HL-60/S4 treated with retinoic acid at 250 ng/mL for 4 days and 3 days (cell line): ENCODE data around the gene PDSS1.

Source experiments
- in situ Hi-C: fragments of 300-500 bp; cut with MboI; formaldehyde crosslinking; loops from 2 replicates; pipeline ENCODE4 v1.7.0; 2022; ENCODE audit warnings: low sequenced_read_pairs

PDSS1 gene

DNA sequence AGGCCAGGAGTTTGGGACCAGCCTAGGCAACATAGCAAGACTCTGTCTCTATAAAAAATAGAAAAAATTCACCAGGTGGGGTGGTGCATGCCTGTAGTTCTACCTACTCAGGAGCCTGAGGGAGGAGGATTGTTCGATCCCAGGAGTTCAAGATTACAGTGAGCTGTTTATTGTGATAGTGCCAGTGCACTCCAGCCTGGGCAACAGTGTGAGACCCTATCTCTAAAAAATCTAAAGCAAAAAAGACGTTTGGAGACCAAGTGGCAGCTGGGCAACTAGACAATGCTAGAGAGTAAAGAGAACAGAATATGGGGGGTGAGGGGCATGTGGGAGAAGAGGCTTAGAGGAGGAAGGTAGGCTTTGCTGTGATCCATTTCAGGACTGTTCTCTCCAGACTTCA, 1.4 kb downstream of the PDSS1 start:
- in situ Hi-C loops: no loop called here

DNA sequence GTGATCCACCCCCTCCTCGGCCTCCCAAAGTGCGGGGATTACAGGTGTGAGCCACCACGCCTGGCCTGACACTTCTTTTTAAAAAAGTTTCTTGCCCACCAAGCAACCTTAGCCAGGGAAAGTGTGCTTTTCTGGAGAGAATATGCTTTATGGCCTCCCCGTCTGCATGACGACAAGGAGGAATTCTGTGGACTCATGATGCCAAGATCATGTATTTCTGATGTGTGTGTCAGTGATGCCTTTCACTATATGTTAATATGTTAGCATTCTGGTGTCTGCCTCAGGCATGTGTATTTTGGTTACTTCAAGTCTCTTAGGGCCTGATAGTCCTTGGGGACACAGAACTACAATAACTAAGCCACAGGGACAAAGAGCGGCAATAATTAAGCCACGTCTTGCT, 2.1 kb downstream of the PDSS1 start:
- in situ Hi-C loops: loop anchor here (25.0 kb wide), 1 partner anchor 362 kb away; no protein-coding TSS in a partner anchor

DNA sequence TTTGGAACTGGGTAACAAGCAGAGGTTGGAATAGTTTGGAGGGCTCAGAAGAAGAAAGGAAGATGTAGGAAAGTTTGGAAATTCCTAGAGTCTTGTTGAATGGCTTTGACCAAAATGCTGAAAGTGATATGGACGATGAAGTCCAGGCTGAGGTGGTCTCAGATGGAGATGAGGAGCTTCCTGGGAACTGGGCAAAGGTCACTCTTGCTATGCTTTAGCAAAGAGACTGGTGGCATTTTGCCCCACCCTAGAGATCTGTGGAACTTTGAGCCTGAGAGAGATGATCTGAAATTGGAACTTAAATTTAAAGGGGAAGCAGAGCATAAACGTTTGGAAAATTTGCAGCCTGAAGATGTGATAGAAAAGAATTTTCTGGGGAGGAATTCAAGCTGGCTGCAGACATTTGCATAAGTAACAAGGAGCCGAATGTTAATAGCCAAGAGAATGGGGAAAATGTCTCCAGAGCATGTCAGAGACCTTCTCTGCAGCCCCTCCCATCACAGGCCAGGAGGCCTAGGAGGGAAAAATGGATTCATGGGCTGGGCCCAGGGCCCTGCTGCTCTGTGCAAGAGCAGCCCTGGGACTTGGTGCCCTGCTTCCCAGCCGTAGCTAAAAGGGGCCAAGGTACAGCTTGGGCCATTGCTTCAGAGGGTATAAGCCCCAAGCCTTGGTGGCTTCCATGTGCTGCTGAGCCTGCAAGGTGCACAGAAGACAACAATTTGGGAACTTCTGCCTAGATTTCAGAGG, 3.6 kb downstream of the PDSS1 start:
- in situ Hi-C loops: loop anchor here (25.0 kb wide), 1 partner anchor 364 kb away; no protein-coding TSS in a partner anchor

DNA sequence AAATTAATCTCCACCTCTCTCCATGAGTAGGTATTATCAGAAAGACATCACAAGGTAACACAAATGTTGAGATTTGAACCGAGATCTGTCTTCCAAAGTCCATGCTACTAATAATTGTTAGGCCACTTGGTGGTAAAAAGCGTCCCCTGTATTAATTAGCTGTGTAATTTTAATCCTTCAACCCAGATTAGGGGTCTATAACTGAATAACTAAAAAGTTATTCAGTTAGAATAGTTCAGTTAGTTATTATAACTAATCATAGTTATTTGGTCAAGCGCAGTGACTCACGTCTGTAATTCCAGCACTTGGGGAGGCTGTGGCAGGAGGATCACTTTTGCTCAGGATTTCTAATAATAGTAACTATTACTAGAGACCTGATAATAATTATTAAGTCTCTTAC, 5.6 kb downstream of the PDSS1 start:
- in situ Hi-C loops: loop anchor here (25.0 kb wide), 1 partner anchor 366 kb away; no protein-coding TSS in a partner anchor

DNA sequence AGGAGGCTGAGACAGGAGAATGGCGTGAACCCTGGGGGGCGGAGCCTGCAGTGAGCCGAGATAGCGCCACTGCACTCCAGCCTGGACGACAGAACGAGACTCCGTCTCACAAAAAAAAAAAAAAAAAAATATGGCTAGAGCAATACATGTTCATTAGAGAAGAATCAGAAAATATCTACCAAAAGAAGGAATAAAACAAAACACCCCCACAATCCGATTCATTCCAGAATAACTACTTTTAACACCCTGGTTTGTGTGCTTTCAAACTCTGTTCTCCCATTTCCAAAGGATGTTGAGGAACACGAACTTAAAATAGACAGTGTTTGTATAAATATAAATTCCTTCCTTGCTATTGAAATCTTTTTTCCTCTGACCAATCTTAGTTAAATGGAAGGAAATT, 6.5 kb downstream of the PDSS1 start:
- in situ Hi-C loops: loop anchor here (25.0 kb wide), 1 partner anchor 367 kb away; no protein-coding TSS in a partner anchor

DNA sequence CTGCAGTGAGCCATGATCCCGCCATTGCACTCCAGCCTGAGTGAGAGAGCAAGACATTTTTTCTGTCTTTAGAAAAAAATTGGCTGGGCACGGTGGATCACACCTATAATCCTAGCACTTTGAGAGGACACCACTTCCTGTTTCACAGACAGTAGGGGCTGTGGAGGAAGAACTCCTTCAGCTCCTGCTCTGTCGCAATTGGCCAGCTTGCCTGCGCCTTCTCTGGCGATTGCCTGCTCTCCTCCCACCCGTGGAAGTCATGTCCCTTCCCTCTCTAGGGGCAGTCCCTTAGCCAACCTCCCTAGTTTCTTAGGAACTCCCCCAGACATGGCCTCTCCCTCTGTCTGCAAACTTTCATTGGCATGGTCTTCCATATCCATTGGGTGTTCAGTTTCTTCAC, 8.7 kb downstream of the PDSS1 start:
- in situ Hi-C loops: loop anchor here (25.0 kb wide), 1 partner anchor 369 kb away; no protein-coding TSS in a partner anchor

DNA sequence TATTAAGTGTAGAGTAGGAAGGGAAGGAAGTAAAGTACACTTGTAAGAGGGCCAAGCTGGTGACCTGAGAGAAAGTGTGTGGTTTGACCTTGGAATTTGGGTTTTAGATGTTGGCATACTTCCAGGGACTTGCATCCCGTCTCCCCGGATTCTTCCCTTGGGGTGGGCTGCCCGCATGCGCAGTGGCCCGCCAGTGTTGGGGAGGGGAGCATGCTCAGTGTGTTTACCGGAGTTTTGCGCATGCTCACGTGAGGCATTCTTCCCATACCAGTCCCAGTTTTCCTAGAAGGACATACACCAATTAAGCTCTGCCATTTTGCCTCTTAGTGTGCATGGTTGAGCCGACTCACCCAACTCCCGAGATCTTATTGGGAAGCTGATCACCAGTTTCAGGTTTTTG, 9.4 kb downstream of the PDSS1 start:
- in situ Hi-C loops: loop anchor here (25.0 kb wide), 1 partner anchor 370 kb away; no protein-coding TSS in a partner anchor

DNA sequence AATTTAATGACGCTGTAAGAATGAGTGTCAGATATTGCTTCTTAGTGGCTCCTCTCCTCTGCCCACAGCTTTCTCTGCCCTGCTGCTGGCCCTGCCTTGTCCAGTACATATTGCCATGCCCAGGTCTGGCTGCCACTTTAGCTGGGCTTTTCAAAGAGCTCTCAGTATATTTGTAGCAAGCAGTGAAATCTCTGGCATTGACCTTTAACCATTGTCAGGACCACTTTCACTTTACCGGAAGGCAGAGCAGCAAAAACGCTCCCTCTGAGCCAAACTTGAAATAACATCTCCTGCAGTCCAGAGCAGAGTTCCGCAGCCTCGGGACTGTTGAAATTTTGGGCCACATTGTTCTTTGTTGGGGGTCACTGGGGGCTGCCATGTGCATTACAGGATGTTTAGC, 13.8 kb downstream of the PDSS1 start:
- in situ Hi-C loops: loop anchor here (25.0 kb wide), 1 partner anchor 374 kb away; no protein-coding TSS in a partner anchor

DNA sequence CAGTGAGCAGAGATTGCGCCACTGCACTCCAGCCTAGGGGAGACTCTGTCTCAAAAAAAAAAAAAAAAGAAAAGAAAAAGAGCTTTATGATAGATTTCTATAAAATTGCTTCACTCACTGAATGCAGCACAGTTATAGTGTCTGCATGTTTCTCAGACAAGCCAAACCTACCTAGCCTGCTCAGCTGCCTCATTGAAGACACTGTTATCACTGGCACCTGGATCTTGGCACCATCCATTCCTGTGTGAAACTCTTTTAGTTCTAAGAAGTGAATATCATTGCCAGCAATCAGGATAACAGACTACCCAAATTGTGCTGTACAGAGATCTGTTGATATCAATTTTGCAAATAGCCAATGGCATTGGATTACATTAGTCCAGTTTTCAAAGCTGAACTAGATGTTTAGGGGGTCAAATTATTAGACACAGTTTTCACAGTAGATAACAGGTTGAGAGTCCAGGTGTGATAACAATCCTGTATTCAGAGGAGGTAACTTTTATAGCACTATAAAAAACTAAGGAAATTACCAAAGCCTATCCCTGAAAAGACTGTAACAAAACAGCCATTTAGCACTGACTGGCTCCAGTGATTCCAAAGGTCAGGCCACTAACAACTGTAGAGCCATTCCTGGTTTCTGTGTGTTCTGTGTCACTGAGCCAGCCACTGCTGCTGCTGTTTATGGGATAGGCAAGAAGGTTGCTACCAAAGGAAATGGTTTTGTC, 17.1 kb downstream of the PDSS1 start:
- in situ Hi-C loops: loop anchor here (5.0 to 25.0 kb wide), 2 partner anchors 163 to 377 kb away; no protein-coding TSS in a partner anchor

DNA sequence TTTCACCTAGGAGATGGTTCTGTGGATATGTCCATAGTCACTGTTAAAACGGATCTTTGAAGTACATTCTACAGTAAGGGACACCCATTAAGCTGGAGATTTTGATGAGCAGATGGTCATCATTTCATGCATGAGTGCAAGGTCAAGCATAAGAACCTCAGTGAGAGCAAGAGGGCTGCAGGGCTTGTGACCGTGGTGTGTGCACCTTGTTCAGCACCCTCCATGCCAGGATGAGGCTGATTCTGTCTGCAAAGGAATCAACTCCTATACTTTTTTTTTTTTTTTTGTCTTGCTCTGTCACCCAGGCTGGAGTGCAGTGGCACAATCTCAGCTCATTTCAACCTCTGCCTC, 17.6 kb downstream of the PDSS1 start:
- in situ Hi-C loops: loop anchor here (5.0 to 25.0 kb wide), 2 partner anchors 162 to 378 kb away; no protein-coding TSS in a partner anchor

DNA sequence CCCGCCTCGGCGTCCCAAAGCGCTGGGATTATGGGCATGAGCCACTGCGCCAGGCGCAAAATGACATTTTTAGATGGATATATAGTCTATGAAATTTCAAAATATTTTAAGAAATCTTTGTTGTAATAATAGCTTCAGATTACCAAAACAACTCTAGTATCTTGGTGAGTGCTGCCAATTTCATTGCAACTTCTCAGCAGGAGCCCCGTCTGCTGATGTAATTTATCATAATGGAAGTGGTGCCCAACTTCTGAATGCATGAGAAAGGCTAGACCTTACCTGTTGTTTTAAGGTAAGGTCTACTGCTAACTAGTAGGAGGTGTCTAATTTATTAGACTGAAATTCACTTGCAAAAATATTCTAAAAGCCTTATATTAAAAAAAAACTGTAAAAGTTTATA, 20.0 kb downstream of the PDSS1 start:
- in situ Hi-C loops: loop anchor here (5.0 to 25.0 kb wide), 2 partner anchors 160 to 380 kb away; no protein-coding TSS in a partner anchor

DNA sequence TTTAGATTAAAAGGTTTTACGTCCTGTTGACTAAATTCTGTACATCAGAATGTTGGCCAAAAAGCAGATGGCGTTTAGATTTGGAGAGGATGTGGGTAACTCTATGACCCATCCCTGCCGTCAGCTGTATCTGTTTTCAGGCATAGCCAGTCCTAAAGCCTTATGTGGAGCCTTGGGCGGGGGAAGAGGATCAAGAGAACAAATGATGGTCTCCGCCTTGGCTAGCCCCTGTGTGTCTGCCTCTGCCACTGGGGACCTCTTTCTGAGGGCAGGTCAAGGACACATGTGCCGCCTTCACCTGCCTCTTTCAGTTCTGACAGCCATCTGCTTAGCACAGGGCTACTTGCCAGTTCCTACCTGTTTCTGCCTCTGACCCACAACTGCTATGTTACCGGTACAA, 24.1 kb downstream of the PDSS1 start:
- in situ Hi-C loops: loop anchor here (25.0 kb wide), 1 partner anchor 384 kb away; no protein-coding TSS in a partner anchor

DNA sequence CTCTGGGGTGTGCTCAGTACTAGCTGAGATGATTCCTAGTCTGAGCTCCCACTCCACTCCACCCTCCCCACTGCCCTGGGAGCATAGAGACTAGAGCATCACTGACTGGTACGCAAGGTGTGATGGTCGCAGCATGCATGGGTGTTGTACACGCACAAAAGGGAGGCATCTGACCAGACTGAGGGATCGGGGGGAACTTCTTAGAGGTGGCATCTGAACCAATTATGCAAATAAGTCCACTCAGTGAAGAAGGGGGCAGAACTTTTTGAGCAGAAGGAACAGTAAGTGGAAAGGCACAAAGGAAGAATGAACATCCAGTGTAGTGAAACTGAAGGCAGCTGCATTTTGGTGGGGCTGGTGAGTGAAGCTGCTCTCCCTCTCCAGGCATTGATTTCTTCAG, 25.5 kb downstream of the PDSS1 start:
- in situ Hi-C loops: loop anchor here (25.0 kb wide), 1 partner anchor 386 kb away; no protein-coding TSS in a partner anchor

DNA sequence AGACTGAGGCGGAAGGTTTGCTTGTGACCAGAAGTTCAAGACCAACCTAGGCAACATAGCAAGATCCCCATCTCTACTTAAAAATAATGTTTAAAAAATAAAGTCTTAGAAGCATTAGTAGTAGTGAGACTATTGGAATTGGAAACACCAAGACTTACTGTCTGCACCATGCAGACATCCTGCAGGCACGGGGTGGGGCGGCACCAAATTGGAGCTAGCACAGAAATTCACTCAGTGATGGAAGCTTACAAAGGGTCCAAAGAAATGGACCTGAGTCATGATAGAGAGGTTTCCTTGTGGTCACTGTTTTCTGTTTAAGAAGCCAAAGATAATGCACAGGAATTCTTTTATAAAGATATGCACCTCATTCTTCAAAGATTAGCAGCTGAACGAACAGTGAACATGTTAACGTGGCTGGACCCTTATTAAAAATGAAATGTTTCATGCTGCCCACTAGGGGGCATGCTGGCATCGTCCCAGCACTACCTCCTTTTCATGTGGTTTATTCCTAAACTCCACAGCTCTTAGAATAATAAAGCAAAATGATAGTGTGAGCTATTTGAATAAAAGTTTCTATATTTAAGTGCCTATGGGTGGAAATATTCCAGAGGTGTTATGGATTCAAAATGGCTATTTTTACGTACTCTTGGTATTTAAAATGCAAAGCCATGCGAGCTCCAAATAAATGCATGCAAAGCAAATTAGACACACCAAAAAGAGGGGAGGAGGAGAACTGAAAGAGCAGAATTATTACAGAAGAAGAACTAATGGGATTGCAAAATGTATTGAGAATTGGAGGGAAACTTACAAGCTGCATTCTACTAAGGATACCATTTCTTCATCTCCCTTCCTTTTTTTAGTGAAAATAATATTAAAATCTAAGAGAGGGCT, 28.6 kb downstream of the PDSS1 start:
- in situ Hi-C loops: no loop called here

DNA sequence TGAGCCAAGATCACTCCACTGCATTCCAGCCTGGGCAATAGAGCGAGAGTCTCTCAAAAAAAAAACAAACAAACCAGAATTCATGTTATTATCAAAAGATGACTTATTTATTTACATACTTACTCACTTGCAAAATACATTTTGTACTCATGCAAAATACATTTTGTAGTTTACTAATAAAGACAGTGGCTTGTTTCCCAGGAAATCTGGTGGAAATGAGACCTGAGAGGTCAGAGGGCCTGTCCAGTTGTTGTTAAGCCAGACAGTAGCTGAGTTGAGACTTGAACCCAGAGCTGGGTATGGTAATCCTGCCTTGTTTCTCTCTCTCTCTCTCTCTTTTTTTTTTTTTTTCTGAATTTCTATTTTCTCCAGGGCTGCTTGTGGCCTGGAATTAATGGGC, 29.5 kb downstream of the PDSS1 start:
- in situ Hi-C loops: no loop called here

DNA sequence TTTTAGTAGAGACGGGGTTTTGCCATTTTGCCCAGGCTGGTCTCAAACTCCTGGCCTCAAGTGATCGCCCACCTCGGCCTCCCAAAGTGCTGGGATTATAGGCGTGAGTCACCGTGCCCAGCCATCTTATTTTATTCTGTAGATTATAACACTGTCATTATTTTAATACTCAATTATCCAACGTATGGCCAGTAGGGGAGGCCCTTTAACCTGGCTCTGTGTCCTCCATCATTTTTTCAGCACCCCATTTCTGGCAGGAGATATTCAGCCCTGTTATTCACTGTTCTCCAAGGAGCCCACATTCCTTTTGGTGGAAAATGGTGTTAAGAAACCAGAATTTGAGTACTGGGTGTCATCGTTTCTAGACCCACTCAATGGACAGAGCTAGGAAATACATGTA, 31.5 kb downstream of the PDSS1 start:
- in situ Hi-C loops: no loop called here

DNA sequence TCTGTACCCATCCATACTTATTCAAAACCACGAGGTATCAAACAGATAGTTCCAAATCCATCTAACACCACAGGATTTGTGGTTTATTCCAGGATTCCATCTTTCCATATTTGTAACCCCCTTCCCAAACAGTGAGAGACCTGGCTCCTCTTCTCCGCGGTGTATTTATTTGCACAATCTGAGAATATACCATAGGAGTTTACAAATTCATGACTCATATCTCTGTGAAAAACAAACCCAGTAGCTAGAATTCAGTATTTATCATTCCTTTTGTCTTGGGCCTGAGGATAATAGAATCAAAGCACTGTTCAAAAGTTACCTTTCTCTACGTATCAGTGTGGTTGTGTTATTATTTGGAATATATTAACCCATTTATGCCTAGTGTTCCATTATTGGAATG, 31.9 kb downstream of the PDSS1 start:
- in situ Hi-C loops: no loop called here

DNA sequence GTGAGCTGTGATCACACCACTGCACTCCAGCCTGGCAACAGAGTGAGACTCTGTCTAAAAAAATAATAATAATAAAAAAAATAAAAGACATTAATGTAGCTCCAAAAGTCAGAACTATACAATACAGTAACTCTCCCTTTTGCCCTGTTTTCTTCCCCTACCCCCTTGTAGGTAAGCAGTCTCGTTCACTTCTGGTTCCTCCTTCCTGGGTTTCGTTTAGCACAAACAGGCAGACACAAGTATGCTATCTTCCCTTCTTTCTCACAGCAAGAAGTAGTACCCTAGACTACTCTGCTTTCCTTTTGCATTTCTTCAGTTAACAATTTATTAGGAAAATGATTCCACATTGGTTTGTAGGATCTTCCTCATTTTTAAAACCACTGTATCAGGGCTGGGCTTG, 33.1 kb downstream of the PDSS1 start:
- in situ Hi-C loops: no loop called here

DNA sequence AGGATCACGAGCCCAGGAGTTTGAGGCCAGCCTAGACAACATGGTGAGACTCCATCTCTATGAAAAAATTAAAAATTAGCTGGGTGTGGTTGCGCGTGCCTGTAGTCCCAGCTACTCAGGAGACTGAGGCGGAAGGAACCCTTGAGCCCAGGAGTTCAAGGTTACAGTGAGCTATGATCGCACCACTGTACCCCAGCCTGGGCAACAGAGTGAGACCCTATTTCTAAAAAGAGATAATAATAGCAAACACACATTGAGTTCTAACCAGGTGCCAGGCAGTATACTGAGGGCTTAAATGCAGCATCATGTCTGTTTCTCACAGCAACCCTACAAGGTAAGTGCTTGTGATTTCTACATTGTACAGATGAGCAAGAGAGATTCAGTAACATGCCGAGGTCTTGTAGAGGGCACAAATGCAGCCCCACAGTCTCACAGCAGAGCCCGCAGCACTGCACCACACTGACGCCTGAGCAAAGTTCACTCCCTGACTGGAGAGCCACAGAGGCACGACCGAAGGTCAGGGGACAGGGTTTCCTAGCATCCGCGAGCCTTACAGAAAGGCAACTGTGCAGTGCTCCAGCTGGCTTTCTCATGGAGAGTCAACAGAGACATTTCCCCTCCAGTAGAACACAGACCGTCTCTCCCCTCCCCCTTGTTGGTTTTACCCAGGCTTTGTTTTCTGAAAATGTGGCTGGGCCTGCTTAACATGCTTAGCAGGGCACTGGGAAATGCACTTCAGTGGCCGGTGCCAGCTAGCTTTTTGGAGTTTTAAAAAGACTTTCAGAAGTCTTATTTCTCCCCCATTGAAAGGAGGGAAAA, 36.5 kb downstream of the PDSS1 start:
- in situ Hi-C loops: no loop called here

DNA sequence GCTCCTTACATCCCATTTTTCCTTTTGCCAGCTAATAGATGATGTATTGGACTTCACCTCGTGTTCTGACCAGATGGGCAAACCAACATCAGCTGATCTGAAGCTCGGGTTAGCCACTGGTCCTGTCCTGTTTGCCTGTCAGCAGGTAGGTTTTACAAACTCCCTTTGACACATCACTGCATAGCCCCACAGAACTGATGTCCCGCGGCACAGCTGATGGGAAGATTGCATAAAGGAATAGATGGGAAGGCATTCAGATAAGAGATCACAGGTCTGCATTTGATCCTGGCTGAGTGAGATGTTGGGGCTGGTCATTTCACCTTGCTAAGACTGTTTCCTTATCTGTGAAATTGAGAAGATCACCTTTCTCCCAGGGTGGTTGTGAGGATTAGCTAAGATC, 37.9 kb downstream of the PDSS1 start:
- in situ Hi-C loops: no loop called here
